KMS-11 (cell line): ENCODE measurements around the gene REM2.
A peak's percentile ranks its signal among the peaks of the same experiment; 100 is the strongest.

ENCODE experiments used
- H2AFZ ChIP-seq: fragments of 200-600 bp; sonication (generic); 2 replicates; pipeline ENCODE4 v1.6.1; 2016; ENCODE audit warnings: antibody characterized with exemption, mixed run types, low read depth
- H3K27ac ChIP-seq: fragments of 200-600 bp; sonication (generic); 2 replicates; pipeline ENCODE4 v1.6.1; 2016; ENCODE audit warnings: mild to moderate bottlenecking, mixed run types
- H3K27me3 ChIP-seq: fragments of 200-600 bp; sonication (generic); 2 replicates; pipeline ENCODE4 v1.6.1; 2017; ENCODE audit warnings: mild to moderate bottlenecking, low read depth, mixed run types, moderate library complexity; ENCODE audit not compliant: insufficient read depth
- H3K36me3 ChIP-seq: fragments of 200-600 bp; sonication (generic); 2 replicates; pipeline ENCODE4 v1.6.1; 2017; ENCODE audit warnings: mild to moderate bottlenecking, mixed run types; ENCODE audit not compliant: insufficient read depth
- H3K4me1 ChIP-seq: fragments of 200-600 bp; sonication (generic); 2 replicates; pipeline ENCODE4 v1.6.1; 2016; ENCODE audit warnings: mild to moderate bottlenecking, low read depth, mixed run types; ENCODE audit not compliant: poor library complexity, severe bottlenecking
- H3K4me2 ChIP-seq: fragments of 200-600 bp; sonication (generic); 2 replicates; pipeline ENCODE4 v1.7.0; 2016; ENCODE audit warnings: mild to moderate bottlenecking, mixed run types
- H3K4me3 ChIP-seq: fragments of 200-600 bp; sonication (generic); IDR thresholded peaks from 2 replicates; pipeline ENCODE4 v1.6.1; 2017; ENCODE audit warnings: low read depth, low read length, mixed read lengths; ENCODE audit not compliant: insufficient read depth
- H3K79me2 ChIP-seq: fragments of 200-600 bp; sonication (generic); 2 replicates; pipeline ENCODE4 v1.6.1; 2016; ENCODE audit warnings: low read depth, mixed run types; ENCODE audit not compliant: insufficient read depth
- H3K9ac ChIP-seq: fragments of 200-600 bp; sonication (generic); 2 replicates; pipeline ENCODE4 v1.6.1; 2016; ENCODE audit warnings: mild to moderate bottlenecking, mixed run types
- H4K20me1 ChIP-seq: fragments of 200-600 bp; sonication (generic); 2 replicates; pipeline ENCODE4 v1.6.1; 2016; ENCODE audit warnings: mild to moderate bottlenecking, mixed run types; ENCODE audit not compliant: insufficient read depth
- CTCF ChIP-seq: fragments of 200-600 bp; sonication (generic); conservative IDR thresholded peaks from 2 replicates; pipeline ENCODE4 v1.6.1; 2017; ENCODE audit warnings: low read depth, mild to moderate bottlenecking, antibody characterized with exemption, low read length, moderate library complexity, mixed read lengths

REM2 gene

GRCh38 chr14:22883173-22883976 lies at the start of gene REM2:
Gene REM2 (plus strand): TSS chr14:22883222. CDS start chr14:22883288, 66 bp downstream.
- Histone ChIP-seq H3K4me3 (no peak within 1 kb of the TSS), H3K27me3 (no peaks in the 10 kb centered on the region), H3K4me1 (peaks cover 36% of the 10 kb centered on the region), H4K20me1 (no peaks in the 10 kb centered on the region), H3K36me3 (no peaks in the 10 kb centered on the region), H2AFZ (no peak within 1 kb of the TSS), H3K9ac (no peak within 1 kb of the TSS), H3K79me2 (no peaks in the 10 kb centered on the region), H3K27ac (peak within 1 kb of the TSS; percentile 18; the same call in 1 of the 2 replicates), H3K4me2 (peak within 1 kb of the TSS; percentile 9; the same call in 1 of the 2 replicates)
- TF ChIP-seq CTCF, result no peak

GRCh38 chr14:22835505-22835904 lies 47.5 kb upstream of the REM2 start:
- H3K36me3 ChIP-seq, result no peaks in the 10 kb centered on the region

GRCh38 chr14:22836301-22837113 lies 46.5 kb upstream of the REM2 start, which contains the start of gene MMP14:
Gene MMP14 (plus strand): TSS chr14:22836585. CDS start chr14:22836818, 233 bp downstream.
- no peak for TF ChIP-seq CTCF
- no peaks in the 10 kb centered on the region for H4K20me1 ChIP-seq
- no peak within 1 kb of the TSS for H3K4me3 ChIP-seq
- no peaks in the 10 kb centered on the region for H3K36me3 ChIP-seq
- H3K79me2 ChIP-seq, result no peaks in the 10 kb centered on the region
- no peak within 1 kb of the TSS for H3K27ac ChIP-seq
- no peak within 1 kb of the TSS for H3K4me2 ChIP-seq
- no peak within 1 kb of the TSS for H3K9ac ChIP-seq
- H3K27me3 ChIP-seq, result no peaks in the 10 kb centered on the region
- peaks cover 25% of the 10 kb centered on the region for H3K4me1 ChIP-seq
- no peak within 1 kb of the TSS for H2AFZ ChIP-seq

More at GRCh38 chr14:22835505-22835904, 47.5 kb upstream of the REM2 start:
- Histone ChIP-seq H3K4me2 (no peak overlapping the region), H3K4me3 (no peak overlapping the region), H3K27me3 (no peaks in the 10 kb centered on the region), H3K9ac (no peak overlapping the region), H3K4me1 (peaks cover 34% of the 10 kb centered on the region), H3K79me2 (peaks cover 4% of the 10 kb centered on the region; the same call in 1 of the 2 replicates), H3K27ac (no peak overlapping the region), H2AFZ (no peak overlapping the region), H4K20me1 (no peaks in the 10 kb centered on the region)
- TF ChIP-seq CTCF, result no peak

GRCh38 chr14:22837114-22837749 lies 45.8 kb upstream of the REM2 start:
- Histone ChIP-seq H3K4me2 (no peak overlapping the region), H2AFZ (no peak overlapping the region), H3K79me2 (no peaks in the 10 kb centered on the region), H3K4me3 (no peak overlapping the region), H4K20me1 (no peaks in the 10 kb centered on the region), H3K4me1 (peaks cover 21% of the 10 kb centered on the region), H3K36me3 (no peaks in the 10 kb centered on the region), H3K9ac (no peak overlapping the region), H3K27ac (no peak overlapping the region), H3K27me3 (no peaks in the 10 kb centered on the region)
- no peak for TF ChIP-seq CTCF
